Stimulated activated CD8-positive, alpha-beta memory T cell treated with anti-CD3 and anti-CD28 coated beads, Interleukin-2, amount 100 ng/mL, for 1 hour (primary cell): ENCODE measurements around the gene GOLGA2.

Experiments used
- DNase-seq, 2 donors: peaks; one replicate each; pipeline ENCODE4 v3.0.0-alpha.2; 2020; ENCODE audit warnings: low read depth in 2 of 2

Gene GOLGA2

DNA sequence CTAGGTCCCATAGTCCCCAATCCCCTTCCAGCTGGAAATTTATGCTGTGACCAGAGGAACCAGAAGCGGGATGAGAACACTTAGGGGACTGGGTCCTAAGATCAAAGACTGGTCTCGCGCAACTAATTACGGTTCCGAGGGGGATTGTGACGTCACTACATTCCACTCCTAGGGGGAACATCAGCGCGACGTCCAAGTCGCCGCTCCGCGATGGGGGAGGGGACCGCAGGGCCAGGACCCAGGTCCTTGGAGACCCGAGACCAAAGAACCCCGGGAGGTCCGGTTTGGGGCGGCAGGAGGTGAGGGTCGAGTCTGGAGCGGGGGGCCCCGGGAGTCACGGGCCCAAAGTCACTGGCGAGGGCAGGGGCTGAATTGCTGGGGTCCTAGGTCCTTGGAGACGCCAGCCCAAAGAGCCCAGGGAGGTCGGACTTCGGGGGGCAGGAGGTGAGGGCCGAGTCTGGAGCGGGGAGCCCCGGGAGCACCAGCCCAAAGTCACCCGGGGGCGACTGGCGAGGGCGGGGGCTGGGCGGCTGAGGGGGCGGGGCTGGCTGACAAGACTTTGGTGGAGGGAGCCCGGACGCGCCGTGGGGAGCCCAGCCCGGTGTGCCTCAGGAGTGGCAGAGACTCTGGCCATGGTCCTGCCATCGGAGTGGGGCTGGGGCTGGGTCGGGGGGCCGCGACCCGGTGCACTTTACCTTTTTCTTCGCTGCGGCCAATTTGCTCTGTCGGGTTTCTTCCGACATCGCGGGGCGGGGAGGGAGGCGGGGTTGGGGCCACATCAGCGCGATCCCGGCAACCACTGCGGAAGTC lies at the start of gene GOLGA2:
TSS of gene GOLGA2 (minus strand) at position 810 of the 810 bp plus-strand sequence. CDS start at position 779, 31 bp downstream.
- DNase-seq: no peak

- no peak for DNase-seq
Measured at GRCh38 chr9:128324401-128324800, 48.6 kb upstream of the GOLGA2 start.

GRCh38 chr9:128323791-128324190 lies 48.0 kb upstream of the GOLGA2 start:
- no peak for DNase-seq

DNA sequence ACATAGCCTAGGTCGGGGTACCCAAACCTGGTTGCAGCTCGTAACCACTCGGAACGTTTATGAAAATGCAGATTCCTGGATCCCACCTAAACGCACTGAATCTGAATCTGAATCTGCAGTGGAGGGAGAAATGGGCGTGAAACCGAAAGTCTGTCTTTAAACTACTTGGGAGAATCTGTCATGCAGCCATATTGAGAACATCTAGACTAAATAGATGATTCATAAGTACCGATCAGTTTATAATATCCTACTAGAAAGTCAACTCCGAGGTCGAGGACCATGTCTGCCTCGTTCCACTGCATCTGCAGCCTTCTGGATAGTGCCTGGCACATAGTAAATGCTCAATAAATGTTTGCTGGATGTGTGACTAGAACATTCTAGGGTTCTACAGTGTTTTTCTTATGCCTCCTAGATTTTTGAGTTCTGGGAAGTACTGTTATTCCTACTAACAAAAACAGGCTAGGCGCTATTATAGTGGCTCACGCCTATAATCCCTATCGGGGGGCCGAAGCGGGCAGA lies 47.5 kb upstream of the GOLGA2 start:
- no peak for DNase-seq

DNA sequence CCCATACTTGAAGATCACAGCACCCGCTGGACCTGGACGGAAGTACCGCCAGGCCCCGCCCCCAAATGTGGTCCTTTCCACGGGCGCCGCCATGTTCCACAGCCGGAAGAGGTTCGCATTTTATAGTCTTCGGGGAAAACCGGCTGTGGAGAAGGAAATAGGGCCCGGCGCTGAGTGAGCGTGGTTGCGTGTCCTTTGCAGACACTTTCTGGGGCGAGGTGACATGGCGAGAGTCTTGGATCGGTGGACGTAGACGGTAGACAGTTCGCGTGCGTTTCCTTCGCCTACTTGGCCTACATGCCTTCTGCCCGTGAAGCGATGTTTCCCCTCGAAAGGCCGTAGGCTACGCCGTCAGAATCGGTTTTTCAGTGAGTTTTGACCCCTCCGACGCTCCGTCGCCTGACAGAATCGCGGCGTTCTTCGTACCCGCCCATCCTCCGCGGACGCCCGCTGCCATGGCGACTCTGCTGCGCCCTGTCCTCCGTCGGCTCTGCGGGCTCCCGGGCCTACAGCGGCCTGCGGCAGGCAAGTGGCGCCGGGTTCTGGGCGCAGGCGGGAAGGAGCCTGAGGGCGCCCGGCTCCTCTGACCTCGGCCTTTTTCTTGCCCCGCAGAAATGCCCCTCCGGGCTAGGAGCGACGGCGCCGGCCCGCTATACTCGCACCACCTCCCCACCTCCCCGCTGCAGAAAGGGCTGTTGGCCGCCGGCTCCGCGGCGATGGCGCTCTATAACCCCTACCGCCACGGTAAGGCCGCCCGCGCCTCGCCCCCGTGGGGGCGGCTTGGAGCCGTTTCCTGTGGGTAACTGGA lies 46.8 kb upstream of the GOLGA2 start, which contains the start of the genes COQ4 and TRUB2:
TSS of gene COQ4 (plus strand) at position 436 of the 808 bp plus-strand sequence. CDS start at position 456, 20 bp downstream.
TSS of gene TRUB2 (minus strand) at position 44 of the 808 bp plus-strand sequence. CDS start at position 5, 39 bp downstream.
- peak; percentile 84 to 85 for DNase-seq

GRCh38 chr9:128321879-128322403 lies 46.1 kb upstream of the GOLGA2 start:
- no peak for DNase-seq

GRCh38 chr9:128321343-128321742 lies 45.5 kb upstream of the GOLGA2 start:
- no peak for DNase-seq

GRCh38 chr9:128317629-128318028 lies 41.8 kb upstream of the GOLGA2 start:
- no peak for DNase-seq

DNA sequence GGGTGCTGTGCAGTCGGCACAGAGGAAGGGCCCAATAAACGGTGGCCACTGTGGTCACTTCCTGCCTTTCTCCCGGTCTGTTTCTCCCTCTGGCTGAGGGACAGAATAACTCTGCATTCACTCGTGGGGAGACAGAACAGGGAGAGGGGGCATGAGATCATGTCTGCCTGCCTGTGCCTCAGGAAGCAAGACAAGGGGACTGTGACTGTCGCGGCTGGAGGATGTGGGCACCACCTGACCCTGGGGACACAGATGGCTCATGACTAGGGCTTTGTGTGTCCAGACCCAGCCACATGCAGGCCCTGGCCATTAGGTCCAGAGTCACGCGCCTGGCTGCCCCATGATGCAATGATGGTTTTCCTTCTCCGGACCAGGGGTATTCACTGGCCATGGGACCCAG lies 40.6 kb upstream of the GOLGA2 start:
- no peak for DNase-seq

DNA sequence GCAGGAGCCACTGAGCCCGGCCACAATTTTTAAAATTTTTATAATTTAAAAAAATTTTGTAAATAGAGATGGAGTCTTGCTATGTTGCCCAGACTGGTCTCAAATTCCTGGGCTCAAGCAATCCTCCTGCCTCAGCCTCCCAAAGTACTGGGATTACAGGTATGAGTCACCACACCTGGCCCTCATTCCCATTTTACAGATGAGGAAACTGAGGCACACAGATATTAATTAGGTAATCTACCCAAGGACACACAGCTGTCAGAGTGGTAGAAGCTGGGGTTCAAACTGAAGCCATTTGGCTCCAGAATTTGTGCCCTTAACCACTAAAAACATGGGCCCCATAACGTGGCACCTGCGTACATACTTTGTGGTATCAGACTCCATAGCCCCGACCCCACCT lies 38.9 kb upstream of the GOLGA2 start:
- no peak for DNase-seq

DNA sequence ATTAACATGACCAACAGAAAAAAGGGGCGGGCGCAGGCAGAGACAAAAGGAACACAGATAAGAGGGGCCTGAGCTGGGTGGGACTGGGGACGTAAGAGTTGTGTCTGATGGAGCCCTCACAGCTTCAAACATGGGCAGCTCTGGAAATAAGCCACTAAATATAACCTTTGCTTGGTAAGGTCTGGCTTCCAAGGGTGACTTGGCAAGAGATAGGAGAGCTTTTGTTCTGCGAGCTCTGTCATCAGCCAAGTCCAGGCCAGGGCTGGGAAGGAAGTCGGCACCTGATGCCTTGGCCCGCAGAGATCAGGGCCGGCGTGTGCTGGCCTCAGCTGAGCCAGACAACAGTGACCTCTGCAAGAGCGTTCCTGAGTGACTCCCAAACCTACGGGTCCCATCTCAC lies 34.7 kb upstream of the GOLGA2 start:
- no peak for DNase-seq

DNA sequence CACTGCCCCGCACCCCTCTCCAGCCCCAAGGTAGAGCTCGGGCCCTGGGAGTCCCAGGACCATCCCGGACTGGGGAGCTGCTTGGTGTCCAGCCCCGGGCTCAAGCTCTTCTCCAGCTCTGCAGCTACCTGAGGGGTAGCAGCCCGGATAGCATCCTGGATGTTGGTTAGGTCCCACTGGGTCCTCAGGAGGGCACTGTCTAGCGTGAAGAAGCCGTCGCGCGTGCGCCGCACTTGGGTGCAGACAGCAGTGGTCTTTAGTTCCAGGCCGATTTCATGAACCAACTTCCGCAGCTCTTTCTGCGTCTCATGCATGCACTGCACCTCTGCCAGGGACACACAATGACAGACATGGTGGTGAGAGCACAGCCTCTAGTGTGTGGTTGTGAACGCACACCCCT lies 33.7 kb upstream of the GOLGA2 start:
- no peak for DNase-seq

DNA sequence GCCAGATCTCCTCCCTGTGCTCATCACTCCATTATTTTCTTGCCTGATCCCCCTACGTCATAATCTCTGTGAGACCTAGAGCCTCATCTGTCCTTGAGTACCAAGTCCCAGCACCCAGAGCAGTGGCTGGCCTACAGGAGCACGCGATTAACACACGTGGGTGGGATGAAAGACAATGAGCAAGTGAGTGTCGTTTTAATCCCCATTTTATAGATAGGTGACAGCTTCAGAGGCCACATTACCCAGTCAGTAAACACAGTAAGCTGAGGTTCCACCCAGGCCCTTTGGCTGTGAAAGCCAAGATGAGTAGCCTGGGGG lies 29.1 kb upstream of the GOLGA2 start:
- DNase-seq: no peak

GRCh38 chr9:128304136-128304970 lies 28.5 kb upstream of the GOLGA2 start:
- DNase-seq: no peak

- DNase-seq: no peak
Measured at GRCh38 chr9:128298535-128299482, 23.0 kb upstream of the GOLGA2 start.

GRCh38 chr9:128297221-128297773 lies 21.5 kb upstream of the GOLGA2 start:
- DNase-seq: no peak

GRCh38 chr9:128296340-128297220 lies 20.8 kb upstream of the GOLGA2 start:
- no peak for DNase-seq

DNA sequence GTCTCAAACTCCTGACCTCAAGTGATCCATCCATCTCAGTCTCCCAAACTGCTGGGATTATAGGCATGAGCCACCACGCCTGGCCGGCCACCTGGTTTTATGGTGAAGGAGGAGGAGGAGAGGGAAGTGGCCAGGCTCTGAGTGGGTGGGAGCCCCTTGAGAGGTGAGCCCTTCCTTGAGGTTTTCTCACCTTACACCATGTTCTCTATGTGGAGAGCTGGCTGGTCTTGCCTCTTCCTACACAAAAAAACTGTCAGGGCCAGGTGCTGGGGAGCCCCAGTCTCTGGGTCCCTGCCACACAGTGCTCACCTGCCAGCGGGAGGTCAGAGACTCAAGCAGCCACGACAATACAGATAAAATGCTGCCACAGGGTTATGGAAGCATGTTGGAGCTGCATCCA lies 18.3 kb upstream of the GOLGA2 start:
- no peak for DNase-seq

- no peak for DNase-seq
Measured at GRCh38 chr9:128293091-128293490, 17.3 kb upstream of the GOLGA2 start.
